Measurements from ENCODE around the gene PELI2.
A peak's percentile ranks its signal among the peaks of the same experiment; 100 is the strongest.

PELI2 gene

GRCh38 chr14:56136571-56137452, 18.6 kb downstream of the PELI2 start:
- Histone ChIP-seq H3K36me3 (no peaks in the 10 kb centered on the region), H3K27me3 (no peaks in the 10 kb centered on the region), H3K9me3 (no peaks in the 10 kb centered on the region), H3K27ac (peak overlapping the region; percentile 84), H3K4me1 (ENCODE audit: control insufficient read depth in 1 of 2, insufficient read depth in 1 of 2, low read depth in 1 of 2, low read length in 1 of 2) (peaks cover 69 to 91% of the 10 kb centered on the region in 2 experiments), H3K4me3 (ENCODE audit: low read depth in 1 of 2, low read length in 1 of 2) (peak overlapping the region; percentile 26 to 29)
- no peak for TF ChIP-seq CTCF (IDR thresholded peaks at IDR 0.05)

DNA sequence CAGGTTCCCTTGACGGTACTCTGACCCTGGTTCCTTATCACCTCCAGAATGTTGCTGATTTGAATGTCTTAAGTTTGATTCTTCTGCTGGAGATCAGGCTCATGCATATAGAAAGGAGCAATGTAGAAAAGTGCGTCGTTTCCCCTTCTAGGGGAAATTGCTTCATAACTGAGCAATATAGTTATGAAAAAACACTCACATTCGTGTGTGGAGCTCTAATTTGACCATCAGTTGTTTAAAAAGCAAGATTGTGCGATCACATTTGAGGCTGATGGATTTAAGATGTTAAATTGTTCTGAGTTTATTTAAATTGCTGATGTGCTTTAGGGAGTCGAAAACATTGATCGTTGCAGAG, 19.2 kb downstream of the PELI2 start:
- no peaks in the 10 kb centered on the region for H3K9me3 ChIP-seq
- peak overlapping the region; percentile 84 for H3K27ac ChIP-seq
- no peaks in the 10 kb centered on the region for H3K36me3 ChIP-seq
- H3K4me3 ChIP-seq (ENCODE audit: low read depth in 1 of 2, low read length in 1 of 2) = peak overlapping the region; percentile 26 to 29
- H3K4me1 ChIP-seq (ENCODE audit: control insufficient read depth in 1 of 2, insufficient read depth in 1 of 2, low read depth in 1 of 2, low read length in 1 of 2) = peaks cover 63 to 85% of the 10 kb centered on the region in 2 experiments
- H3K27me3 ChIP-seq = no peaks in the 10 kb centered on the region
- TF ChIP-seq CTCF (IDR thresholded peaks at IDR 0.05) = no peak

- Histone ChIP-seq H3K4me1 (ENCODE audit: control insufficient read depth in 1 of 2, insufficient read depth in 1 of 2, low read depth in 1 of 2, low read length in 1 of 2) (peaks cover 61 to 81% of the 10 kb centered on the region in 2 experiments), H3K9me3 (no peaks in the 10 kb centered on the region), H3K4me3 (ENCODE audit: low read depth in 1 of 2, low read length in 1 of 2) (peak overlapping the region; percentile 26 to 29), H3K27me3 (no peaks in the 10 kb centered on the region), H3K27ac (peak overlapping the region; percentile 84), H3K36me3 (no peaks in the 10 kb centered on the region)
- no peak for TF ChIP-seq CTCF (IDR thresholded peaks at IDR 0.05)
Observed at GRCh38 chr14:56137849-56138248, 19.6 kb downstream of the PELI2 start.

- Histone ChIP-seq H3K36me3 (no peaks in the 10 kb centered on the region), H3K27ac (peak overlapping the region; percentile 84), H3K9me3 (no peaks in the 10 kb centered on the region), H3K27me3 (no peaks in the 10 kb centered on the region), H3K4me1 (ENCODE audit: control insufficient read depth in 1 of 2, insufficient read depth in 1 of 2, low read depth in 1 of 2, low read length in 1 of 2) (peaks cover 54 to 74% of the 10 kb centered on the region in 2 experiments), H3K4me3 (ENCODE audit: low read depth in 1 of 2, low read length in 1 of 2) (no peak overlapping the region)
- no peak for TF ChIP-seq CTCF (IDR thresholded peaks at IDR 0.05)
Observed at GRCh38 chr14:56138928-56139327, 20.7 kb downstream of the PELI2 start.

GRCh38 chr14:56142314-56142713, 24.1 kb downstream of the PELI2 start:
- H3K27me3 ChIP-seq = no peaks in the 10 kb centered on the region
- H3K27ac ChIP-seq = no peak overlapping the region
- peaks cover 28 to 66% of the 10 kb centered on the region in 2 experiments for H3K4me1 ChIP-seq (ENCODE audit: control insufficient read depth in 1 of 2, insufficient read depth in 1 of 2, low read depth in 1 of 2, low read length in 1 of 2)
- H3K9me3 ChIP-seq = no peaks in the 10 kb centered on the region
- no peak overlapping the region for H3K4me3 ChIP-seq (ENCODE audit: low read depth in 1 of 2, low read length in 1 of 2)
- H3K36me3 ChIP-seq = no peaks in the 10 kb centered on the region
- no peak for TF ChIP-seq CTCF (IDR thresholded peaks at IDR 0.05)
